Stimulated activated CD4-positive, alpha-beta T cell treated with anti-CD3 and anti-CD28 coated beads, Interleukin-4, amount 100 ng/mL, for 4 hours (primary cell): ENCODE data around the gene C12orf57.

ENCODE experiments used
- DNase-seq, 2 experiments: peaks; one replicate each; pipeline ENCODE4 v3.0.0-alpha.2; 2020

Gene C12orf57

GRCh38 chr12:6966351-6966750 lies 22.5 kb downstream of the C12orf57 start:
- no peak for DNase-seq

GRCh38 chr12:6967651-6968100 lies 23.9 kb downstream of the C12orf57 start:
- DNase-seq = no peak

- no peak for DNase-seq
These were observed 24.6 kb downstream of the C12orf57 start for GRCh38 chr12:6968426-6968825.

- no peak for DNase-seq
These were observed 26.3 kb downstream of the C12orf57 start for GRCh38 chr12:6970096-6970527.

- no peak for DNase-seq
These were observed 30.4 kb downstream of the C12orf57 start for GRCh38 chr12:6974180-6974579.

- DNase-seq = no peak
These were observed 31.6 kb downstream of the C12orf57 start for GRCh38 chr12:6975297-6976032.

GRCh38 chr12:6977653-6978052 lies 33.8 kb downstream of the C12orf57 start:
- DNase-seq = no peak

GRCh38 chr12:6978188-6978587 lies 34.4 kb downstream of the C12orf57 start:
- no peak for DNase-seq

GRCh38 chr12:6978611-6979011 lies 34.8 kb downstream of the C12orf57 start:
- DNase-seq = no peak

- DNase-seq = no peak
These were observed 35.2 kb downstream of the C12orf57 start for GRCh38 chr12:6979021-6979420.

- no peak for DNase-seq
These were observed 35.6 kb downstream of the C12orf57 start for GRCh38 chr12:6979453-6979852.

GRCh38 chr12:6980075-6980474 lies 36.3 kb downstream of the C12orf57 start:
- DNase-seq = no peak

- DNase-seq = no peak
These were observed 36.9 kb downstream of the C12orf57 start for GRCh38 chr12:6980740-6981139.

GRCh38 chr12:6981152-6982052 lies 37.6 kb downstream of the C12orf57 start:
- no peak for DNase-seq

- DNase-seq = no peak
These were observed 38.7 kb downstream of the C12orf57 start for GRCh38 chr12:6982532-6982931.

GRCh38 chr12:6987956-6988553 lies 44.2 kb downstream of the C12orf57 start:
- DNase-seq = no peak
